GM19043 (cell line): ENCODE results near the gene UGT1A9.

ENCODE experiments used
- ATAC-seq: cut with Tn5 transposase; IDR thresholded peaks from one replicate; pipeline ENCODE4 v1.9.1; 2021; ENCODE audit warnings: low read depth; ENCODE audit not compliant: unreplicated experiment

Gene UGT1A9

GRCh38 chr2:233813236-233814055, 141.7 kb downstream of the UGT1A9 start:
- ATAC-seq = no peak

DNA sequence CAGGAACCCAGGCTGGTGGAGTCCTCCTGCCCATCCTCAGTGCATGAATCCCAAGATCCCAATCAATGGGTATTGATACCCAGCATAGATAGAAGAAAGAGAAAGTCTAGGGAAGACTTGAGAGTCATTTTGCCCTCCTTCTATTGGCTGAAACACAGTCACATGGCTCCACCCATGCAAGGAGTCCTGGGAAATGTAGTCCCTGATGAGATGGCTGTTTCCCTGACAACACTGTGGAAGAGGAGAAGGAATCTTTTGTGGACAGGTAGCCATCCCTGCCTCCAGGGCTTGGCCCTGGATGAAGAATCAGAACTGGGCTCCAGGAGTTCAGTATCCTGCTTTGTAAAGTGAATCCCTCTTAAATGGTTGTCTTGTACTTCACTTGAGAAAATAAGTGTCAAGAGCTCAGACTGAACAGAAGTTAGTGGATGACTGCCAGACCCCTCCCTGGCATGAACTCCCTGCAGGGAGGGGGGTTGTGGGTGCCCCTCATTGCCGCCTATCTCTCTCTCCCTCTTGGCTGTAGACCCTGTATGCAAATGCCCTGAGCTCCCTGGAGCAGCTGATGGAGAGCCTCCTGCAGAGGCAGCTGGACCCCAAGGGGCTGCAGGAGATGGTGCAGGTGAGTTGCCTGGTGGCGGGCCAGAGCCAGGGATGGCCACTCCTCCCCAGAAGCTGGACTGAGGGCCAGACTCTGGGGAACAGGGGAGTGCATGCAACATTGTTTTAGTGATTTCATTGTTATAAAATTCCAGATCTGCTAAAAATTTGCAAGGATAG, 142.5 kb downstream of the UGT1A9 start:
- no peak for ATAC-seq

GRCh38 chr2:233815861-233816260, 144.2 kb downstream of the UGT1A9 start:
- ATAC-seq = no peak

- ATAC-seq = no peak
Observed at GRCh38 chr2:233816334-233816733, 144.6 kb downstream of the UGT1A9 start.

- ATAC-seq = no peak
Observed at GRCh38 chr2:233816771-233817170, 145.1 kb downstream of the UGT1A9 start.

GRCh38 chr2:233817361-233817911, 145.7 kb downstream of the UGT1A9 start:
- no peak for ATAC-seq

DNA sequence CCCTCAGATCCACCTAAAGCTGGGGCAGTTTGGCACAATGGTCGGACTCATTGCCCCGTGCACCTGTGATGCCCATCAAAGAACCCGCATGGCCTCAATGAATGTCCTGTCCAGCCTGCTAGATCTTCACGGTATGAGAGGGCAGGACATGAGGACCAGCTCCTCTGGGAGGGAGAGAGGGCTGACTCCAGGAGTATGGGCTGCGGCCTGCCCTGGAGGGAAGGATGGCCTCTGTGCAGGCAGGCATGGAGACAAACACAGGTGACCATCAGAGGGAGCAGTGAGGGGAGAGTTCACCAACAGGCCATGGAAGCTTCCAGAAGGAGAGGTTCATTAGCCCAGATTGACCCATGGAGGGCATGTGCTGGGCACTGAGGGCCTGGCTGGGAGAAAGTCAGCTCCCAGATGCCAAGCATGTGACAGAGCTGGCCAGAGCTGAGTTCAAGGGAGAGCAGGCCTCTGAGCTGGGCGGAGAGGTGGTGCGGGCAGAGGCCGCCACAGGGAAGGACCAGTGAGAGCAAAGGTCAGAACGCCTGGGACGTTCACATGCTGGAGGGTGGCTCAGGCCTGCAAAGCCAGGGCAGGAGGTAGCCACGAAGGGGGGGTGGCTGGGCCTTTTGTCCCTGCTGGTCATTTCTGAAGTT, 146.4 kb downstream of the UGT1A9 start:
- ATAC-seq = no peak

- no peak for ATAC-seq
Observed at GRCh38 chr2:233818639-233819621, 147.2 kb downstream of the UGT1A9 start.

DNA sequence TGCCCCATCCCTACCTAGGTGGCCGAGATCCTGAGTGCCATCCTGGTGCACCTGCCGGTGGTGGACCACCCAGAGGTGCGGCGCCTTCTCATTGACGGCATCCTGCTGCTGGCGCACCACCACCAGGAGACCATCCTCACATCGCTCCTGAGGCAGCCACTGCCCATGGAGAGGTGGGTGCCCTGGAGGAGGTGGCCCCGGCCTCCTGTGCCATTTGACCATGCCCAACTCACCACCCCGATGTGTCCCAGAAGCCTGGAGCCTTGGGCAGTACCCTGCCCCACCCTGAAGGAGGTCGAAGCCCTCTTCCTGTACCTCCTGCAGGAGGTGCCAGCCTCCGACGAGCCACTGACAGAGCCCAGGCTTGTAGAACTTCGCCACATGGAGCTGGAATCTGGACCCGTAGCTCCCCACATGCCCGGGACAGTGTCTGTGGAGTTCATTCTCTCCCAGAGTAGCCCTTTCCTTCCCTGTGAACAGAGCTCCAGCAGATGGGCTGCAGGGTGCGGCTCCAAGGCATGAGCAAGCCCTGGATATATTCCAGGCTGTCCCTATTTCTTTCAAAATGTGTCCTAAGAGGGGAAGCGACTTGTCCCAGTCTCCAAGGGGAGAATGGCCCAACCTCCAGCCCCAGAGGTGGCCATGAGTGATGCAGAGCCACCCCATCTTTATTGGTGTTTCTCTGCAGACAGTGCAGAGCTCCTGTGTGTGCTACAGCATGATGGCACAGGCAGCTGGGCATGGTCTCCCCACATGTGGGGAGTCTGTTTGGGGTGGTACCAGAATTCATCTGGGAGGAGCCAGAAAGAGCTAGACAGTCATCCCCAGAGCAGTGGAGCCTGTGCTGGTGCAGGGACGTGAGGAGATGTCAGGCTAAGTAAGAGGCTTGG, 148.4 kb downstream of the UGT1A9 start:
- no peak for ATAC-seq

DNA sequence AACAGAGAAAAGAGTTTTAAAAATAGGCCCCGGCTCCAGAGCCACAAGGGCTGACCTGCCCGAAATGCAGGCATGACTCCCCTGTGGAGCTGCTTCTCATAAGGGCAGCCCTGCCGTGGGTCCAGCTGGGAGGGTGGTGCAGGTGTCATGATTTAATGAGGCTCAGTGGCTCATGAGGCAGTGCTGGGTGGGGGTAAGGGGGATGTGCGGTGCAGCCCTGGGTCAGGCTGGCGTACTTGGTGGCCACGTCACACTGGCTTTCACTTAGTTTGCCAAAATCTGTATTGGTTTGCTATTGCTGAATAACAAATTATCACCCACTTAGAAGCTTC, 149.0 kb downstream of the UGT1A9 start:
- no peak for ATAC-seq

GRCh38 chr2:233821196-233821595, 149.5 kb downstream of the UGT1A9 start:
- ATAC-seq = no peak

DNA sequence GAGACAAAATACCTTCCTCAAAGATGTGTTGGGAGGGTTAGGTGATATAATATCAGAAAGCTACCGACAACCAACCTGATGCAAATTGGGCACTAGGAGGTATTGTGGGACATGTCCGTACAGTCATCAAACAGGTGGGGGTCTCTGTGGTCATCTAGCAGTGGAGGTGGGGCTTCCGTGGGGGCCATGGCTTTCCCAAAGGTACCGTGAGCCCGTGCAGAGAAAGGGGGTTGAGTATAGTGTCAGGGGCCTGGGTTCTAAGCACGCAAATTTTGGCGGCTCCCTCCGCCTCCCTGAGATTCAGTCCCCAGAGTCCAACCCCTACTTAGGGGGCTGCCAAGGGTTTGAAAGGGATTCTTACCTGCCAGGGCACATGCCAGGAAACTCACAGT, 150.0 kb downstream of the UGT1A9 start:
- ATAC-seq = no peak

- ATAC-seq = no peak
Observed at GRCh38 chr2:233822101-233822771, 150.5 kb downstream of the UGT1A9 start.
